Activated CD8-positive, alpha-beta memory T cell treated with anti-CD3 and anti-CD28 coated beads for 1 hour (primary cell): Measurements from ENCODE around the gene HECW1.
"Not testable (repeated sequence)": the region's sequence is repeated elsewhere in the genome, so short reads cannot be mapped to it uniquely, and the experiment has no call there.

Source experiments
- DNase-seq, 2 donors: peaks; one replicate each; pipeline ENCODE4 v3.0.0-alpha.2; 2020; ENCODE audit warnings: low read depth in 1 of 2; ENCODE audit errors: extremely low read depth in 1 of 2

The HECW1 gene

GRCh38 chr7:43345696-43346095 is 233.2 kb downstream of the HECW1 start:
- DNase-seq, result not testable (repeated sequence)

DNA sequence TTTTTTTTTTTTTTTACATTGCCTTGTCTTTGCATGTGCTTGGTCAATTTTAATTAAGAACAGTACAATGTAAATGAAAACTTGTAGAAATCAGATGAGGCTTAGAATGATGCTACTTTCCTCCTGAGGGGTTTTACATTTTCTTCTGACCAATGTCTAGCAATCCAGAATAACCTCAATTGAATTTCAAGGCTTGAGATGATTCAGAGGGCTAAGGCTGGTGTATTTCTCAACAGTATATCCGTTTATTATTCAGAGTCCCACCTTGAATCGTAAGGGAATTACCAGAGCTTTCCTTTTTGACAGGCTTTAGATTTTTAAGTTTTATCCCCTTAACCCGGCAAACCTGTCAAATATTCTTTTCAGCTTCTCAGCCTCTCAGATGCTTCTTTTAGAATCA is 239.2 kb downstream of the HECW1 start:
- no peak for DNase-seq

GRCh38 chr7:43353902-43354301 is 241.5 kb downstream of the HECW1 start:
- DNase-seq, result no peak

GRCh38 chr7:43362652-43363034 is 250.2 kb downstream of the HECW1 start:
- DNase-seq, result no peak

- no peak for DNase-seq
These were observed 250.8 kb downstream of the HECW1 start for GRCh38 chr7:43363035-43363791.

GRCh38 chr7:43364391-43364790 is 251.9 kb downstream of the HECW1 start:
- DNase-seq, result no peak

- no peak for DNase-seq
These were observed 260.4 kb downstream of the HECW1 start for GRCh38 chr7:43372676-43373355.

- DNase-seq, result no peak
These were observed 264.9 kb downstream of the HECW1 start for GRCh38 chr7:43377196-43377960.

DNA sequence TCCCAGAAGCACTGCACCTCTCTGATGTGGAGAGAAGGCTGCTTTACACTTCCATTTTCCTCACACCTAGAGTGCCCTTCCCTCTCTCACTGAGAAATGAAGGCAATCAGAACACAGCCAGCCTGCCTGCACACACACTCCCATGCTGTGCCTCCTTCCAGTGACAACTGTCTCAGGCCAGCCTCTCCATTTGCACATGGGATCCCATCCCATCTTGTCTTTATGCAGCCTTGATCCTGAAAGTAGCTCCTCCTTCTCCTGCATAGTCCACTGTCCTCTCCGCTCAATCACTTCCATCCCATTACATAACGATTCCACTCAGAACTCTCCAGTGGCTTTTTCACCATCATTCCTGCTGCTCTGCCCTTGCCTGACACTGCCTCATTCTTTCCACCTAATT is 266.8 kb downstream of the HECW1 start:
- no peak for DNase-seq

- no peak for DNase-seq
These were observed 272.3 kb downstream of the HECW1 start for GRCh38 chr7:43384616-43385308.

DNA sequence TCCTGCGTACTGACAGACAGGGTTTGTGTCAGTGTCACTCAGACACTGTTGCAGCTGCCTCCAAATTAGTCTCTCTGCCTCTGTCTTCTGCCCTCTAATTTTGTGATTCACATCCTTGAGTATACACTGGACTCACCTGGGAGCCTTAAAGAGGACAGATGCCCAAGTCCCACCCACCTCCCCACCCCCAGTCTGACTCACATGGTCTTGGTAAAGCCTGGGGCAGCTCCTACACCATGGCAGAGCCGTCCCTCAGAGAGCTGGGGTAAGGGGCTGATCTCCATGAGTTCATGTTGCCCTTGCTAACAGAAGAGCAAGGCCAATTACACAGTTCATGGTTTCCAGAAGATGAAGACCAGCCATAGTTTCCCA is 272.8 kb downstream of the HECW1 start:
- no peak for DNase-seq

- DNase-seq, result no peak
These were observed 273.4 kb downstream of the HECW1 start for GRCh38 chr7:43385856-43386255.

- no peak for DNase-seq
These were observed 275.5 kb downstream of the HECW1 start for GRCh38 chr7:43387932-43388331.

GRCh38 chr7:43390576-43390975 is 278.1 kb downstream of the HECW1 start:
- DNase-seq, result no peak

- DNase-seq, result no peak
These were observed 279.1 kb downstream of the HECW1 start for GRCh38 chr7:43391518-43391917.

DNA sequence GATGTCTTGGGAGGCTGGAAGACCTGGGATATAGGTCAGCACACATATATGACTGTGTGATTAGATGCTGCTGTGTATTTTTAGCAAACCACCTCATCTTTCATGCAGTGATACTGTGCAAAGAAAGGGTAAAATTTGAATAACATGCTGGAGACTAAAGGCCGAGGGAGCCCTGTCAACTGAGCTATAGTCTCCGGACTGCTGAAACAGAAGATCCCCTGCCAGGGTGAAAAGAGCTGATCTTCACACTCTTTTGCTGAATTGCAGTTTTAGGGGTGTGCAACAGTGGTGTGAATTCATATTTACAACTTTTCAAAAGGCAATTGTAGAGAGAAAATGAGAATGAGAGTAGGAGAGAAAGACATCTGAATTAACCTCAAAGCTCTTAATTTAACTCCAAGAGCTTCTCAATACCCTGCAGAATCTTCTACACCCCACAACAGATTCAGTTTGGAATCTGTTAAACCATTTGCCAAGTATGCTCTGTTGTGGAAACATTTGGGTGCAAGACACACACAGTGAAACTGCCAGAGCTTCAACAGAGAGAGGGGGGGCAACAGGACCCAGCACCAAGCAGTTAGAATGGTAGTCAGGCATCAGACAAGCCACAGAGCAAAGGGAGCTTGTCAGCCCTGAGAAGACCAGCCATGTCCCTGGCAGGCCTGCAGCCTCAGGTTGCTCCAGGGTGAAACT is 280.3 kb downstream of the HECW1 start:
- DNase-seq, result no peak

DNA sequence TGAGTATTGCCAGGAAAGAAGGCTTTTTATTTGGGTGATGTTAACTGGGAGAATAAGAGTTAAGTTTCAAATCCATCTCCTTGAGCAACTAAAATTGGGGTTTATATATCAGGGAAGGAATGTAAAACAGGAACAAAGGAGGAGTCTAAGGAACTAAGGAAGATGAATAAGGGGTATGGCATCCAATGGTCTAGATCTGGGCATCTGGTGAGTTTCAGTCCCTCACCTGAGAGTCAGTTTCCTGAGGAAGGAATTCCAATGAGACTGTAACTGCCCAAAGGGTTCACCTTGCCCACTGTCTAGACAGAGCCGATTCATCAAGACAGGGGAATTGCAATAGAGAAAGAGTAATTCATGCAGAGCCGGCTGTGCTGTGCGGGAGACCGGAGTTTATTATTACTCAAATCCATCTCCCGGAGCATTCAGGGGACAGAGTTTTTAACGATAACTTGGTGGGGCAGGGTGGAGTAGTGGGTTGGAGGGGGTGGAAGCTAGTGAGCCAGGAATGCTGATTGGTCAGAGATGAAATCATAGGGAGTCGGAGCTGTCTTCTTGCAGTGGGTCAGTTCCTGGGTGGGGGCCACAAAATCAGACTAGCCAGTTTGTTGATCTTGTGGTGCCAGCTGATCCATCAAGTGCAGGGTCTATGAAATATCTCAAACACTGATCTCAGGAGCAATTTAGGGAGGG is 282.1 kb downstream of the HECW1 start:
- no peak for DNase-seq

GRCh38 chr7:43395351-43395750 is 282.9 kb downstream of the HECW1 start:
- no peak for DNase-seq

DNA sequence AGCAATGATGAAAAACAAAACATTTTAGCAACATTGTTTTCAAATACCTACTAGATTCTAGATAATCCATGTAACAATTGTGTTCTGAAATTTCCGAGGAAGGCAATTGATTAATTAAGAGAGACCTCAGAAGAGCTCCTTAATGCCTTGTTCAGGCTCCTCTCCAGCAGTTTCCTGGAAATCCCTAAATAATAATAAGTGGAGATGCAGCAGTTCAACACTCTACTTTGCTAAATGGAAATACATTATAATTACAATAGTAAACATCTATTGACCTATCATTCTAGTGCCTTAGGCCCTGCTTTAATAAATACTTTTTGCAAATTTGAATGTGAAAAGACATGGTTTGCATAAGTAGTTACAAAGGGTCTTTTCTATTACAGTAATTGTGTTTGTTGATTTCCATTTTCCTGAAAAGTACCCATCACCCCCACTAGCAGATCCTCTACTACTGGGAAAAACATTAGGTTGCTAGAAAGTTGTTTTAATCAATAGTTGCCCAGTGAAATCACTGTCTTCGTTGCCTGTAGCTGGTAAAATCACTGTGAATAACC is 283.8 kb downstream of the HECW1 start:
- DNase-seq, result no peak

GRCh38 chr7:43398831-43399230 is 286.4 kb downstream of the HECW1 start:
- DNase-seq, result no peak
